Retina (tissue), 1 donor: ENCODE measurements around the gene RILPL2.
"Not testable (repeated sequence)": the region's sequence is repeated elsewhere in the genome, so short reads cannot be mapped to it uniquely, and the experiment has no call there.

Experiments used
- DNase-seq: peaks from one replicate; pipeline ENCODE4 v3.0.0-alpha.2; 2016

RILPL2 gene

GRCh38 chr12:123449249-123449733 lies 12.8 kb upstream of the RILPL2 start:
- no peak for DNase-seq

- no peak for DNase-seq
Measured at GRCh38 chr12:123446333-123446713, 9.8 kb upstream of the RILPL2 start.

GRCh38 chr12:123445388-123446332 lies 9.2 kb upstream of the RILPL2 start:
- DNase-seq = no peak

- DNase-seq = no peak
Measured at GRCh38 chr12:123444092-123445026, 7.9 kb upstream of the RILPL2 start.

- DNase-seq = no peak
Measured at GRCh38 chr12:123442774-123443173, 6.3 kb upstream of the RILPL2 start.

GRCh38 chr12:123441523-123442164 lies 5.2 kb upstream of the RILPL2 start:
- DNase-seq = no peak

- no peak for DNase-seq
Measured at GRCh38 chr12:123435636-123436016, 858 bp downstream of the RILPL2 start.

- no peak for DNase-seq
Measured at GRCh38 chr12:123433615-123434014, 2.9 kb downstream of the RILPL2 start.

GRCh38 chr12:123431951-123432817 lies 4.3 kb downstream of the RILPL2 start:
- DNase-seq = not testable (repeated sequence)

- not testable (repeated sequence) for DNase-seq
Measured at GRCh38 chr12:123429101-123429500, 7.4 kb downstream of the RILPL2 start.

- no peak for DNase-seq
Measured at GRCh38 chr12:123428591-123428990, 7.9 kb downstream of the RILPL2 start.

GRCh38 chr12:123427036-123427769 lies 9.3 kb downstream of the RILPL2 start:
- DNase-seq = no peak

GRCh38 chr12:123421314-123421713 lies 15.2 kb downstream of the RILPL2 start:
- DNase-seq = no peak

GRCh38 chr12:123410041-123410412 lies 26.5 kb downstream of the RILPL2 start:
- DNase-seq = no peak

GRCh38 chr12:123409284-123410040 lies 27.0 kb downstream of the RILPL2 start:
- DNase-seq = not testable (repeated sequence)

- not testable (repeated sequence) for DNase-seq
Measured at GRCh38 chr12:123408619-123409018, 27.9 kb downstream of the RILPL2 start.

- DNase-seq = not testable (repeated sequence)
Measured at GRCh38 chr12:123407934-123408333, 28.6 kb downstream of the RILPL2 start.

GRCh38 chr12:123407269-123407668 lies 29.2 kb downstream of the RILPL2 start:
- not testable (repeated sequence) for DNase-seq

- DNase-seq = no peak
Measured at GRCh38 chr12:123404581-123404980, 31.9 kb downstream of the RILPL2 start.
